NCI-H2196 (cell line): Measurements from ENCODE around the gene CC2D2B.
A peak's percentile ranks its signal among the peaks of the same experiment; 100 is the strongest.
"Not testable (repeated sequence)": the region's sequence is repeated elsewhere in the genome, so short reads cannot be mapped to it uniquely, and the experiment has no call there.

Experiments used
- DNase-seq: peaks from one replicate; lab custom pipeline; 2025; ENCODE audit not compliant: unreplicated experiment; lab: John Stamatoyannopoulos, UW

The CC2D2B gene

GRCh38 chr10:95906677-95907455, 909 bp upstream of the CC2D2B start:
- DNase-seq, result peak; percentile 2

GRCh38 chr10:95908450-95908849, 675 bp downstream of the CC2D2B start:
- no peak for DNase-seq

- DNase-seq, result no peak
These were observed 1.8 kb downstream of the CC2D2B start for GRCh38 chr10:95909561-95909960.

DNA sequence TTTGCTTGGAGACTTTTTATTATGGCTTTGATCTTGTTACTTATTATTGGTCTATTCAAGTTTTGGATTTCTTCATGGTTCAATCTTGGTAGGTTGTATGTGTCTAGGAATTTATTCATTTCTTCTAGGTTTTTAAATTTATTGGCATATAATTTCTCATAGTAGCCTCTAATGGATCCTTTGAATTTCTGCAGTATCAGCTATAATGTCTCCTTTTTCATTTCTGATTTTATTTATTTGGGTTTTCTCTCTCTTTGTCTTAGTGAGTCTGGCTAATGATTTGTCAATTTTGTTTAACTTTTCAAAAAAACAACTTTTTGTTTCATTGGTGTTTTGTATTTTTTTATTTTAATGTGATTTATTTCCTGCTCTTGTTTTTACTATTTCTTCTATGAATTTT, 8.3 kb downstream of the CC2D2B start:
- DNase-seq, result not testable (repeated sequence)

DNA sequence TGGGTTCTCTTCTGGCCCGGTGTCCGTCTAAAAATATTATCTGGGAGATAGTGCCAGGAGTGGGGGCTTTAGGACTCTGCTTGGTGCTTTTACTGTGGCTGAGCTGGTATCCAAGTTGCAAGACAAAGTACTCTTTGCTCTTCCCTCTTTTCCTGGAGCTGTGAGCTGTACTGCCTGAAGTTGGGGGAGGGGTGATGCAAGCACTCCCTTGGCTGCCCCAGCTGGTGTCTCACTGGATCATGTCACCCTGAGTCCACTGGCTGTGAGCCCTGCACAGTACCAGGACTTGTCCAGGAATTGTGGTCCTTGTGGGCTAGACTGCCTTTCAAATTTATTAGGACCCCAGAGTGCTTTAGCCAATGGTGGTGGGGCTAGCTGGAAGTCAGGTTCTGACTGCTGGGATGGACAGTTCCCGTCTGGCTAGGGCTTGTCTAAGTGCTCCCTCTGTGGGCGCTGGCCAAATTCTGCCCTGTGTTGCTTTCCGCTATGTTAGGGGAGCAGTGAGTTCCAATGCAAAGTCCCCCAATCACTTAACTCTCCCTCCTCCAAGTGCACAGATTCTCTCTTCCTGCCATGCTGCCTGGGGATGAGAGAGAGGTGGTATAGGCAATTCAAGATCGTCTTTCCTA, 13.1 kb downstream of the CC2D2B start:
- no peak for DNase-seq

GRCh38 chr10:95925033-95925432, 17.3 kb downstream of the CC2D2B start:
- DNase-seq, result no peak

- no peak for DNase-seq
These were observed 27.7 kb downstream of the CC2D2B start for GRCh38 chr10:95935429-95935828.

DNA sequence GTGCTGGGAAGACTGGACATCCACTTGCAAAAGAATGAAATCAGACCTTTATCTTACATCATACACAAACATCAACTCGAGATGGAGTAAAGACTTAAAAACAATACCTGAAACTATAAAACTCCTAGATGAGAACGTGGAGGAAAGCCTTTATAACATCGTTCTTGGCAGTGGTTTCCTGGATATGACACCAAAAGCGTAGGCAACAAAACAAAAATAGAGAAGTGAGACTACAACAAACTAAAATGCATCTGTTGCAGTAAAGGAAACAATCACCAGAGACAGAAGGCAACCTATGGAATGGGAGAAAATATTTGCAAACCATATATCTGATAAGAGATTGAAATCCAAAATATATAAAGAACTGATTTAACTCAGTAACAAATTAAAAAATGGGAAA, 33.3 kb downstream of the CC2D2B start:
- no peak for DNase-seq

DNA sequence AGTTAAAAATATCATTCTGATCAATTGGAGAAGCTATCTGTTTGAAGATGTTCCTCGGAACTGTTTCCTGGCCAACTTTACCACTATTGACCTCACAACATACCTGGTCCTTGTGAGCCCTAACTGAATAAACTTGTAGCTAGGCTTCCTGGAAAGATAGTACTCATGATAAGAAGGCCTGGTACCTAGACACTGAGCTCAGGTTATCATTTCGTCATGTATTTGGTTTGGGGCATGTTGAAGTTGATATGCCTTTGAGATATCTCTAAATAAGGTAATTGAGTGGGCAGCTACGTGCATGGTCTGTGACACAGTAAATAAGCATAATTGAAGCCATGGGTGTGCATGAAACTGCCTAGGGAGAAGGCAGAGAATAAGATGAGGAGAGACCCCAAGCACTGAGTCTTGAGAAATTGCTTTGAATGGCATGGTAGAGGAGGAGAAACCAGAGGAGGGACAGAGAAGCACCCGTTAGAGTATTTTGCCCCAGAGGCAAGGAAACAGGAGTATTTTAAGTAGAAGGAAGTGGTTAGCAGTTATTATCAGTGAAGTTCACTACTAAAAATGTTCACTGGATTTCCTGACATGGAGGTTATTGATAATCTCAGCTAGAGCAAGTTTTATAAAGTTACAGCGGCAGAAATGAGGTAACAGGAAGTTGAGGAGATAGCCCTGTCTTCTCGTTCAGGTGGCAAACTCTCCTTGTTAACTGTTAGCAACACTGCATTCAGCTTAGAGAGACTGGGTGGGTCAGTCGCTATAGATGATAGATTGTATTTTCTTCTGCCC, 55.6 kb downstream of the CC2D2B start:
- DNase-seq, result no peak

DNA sequence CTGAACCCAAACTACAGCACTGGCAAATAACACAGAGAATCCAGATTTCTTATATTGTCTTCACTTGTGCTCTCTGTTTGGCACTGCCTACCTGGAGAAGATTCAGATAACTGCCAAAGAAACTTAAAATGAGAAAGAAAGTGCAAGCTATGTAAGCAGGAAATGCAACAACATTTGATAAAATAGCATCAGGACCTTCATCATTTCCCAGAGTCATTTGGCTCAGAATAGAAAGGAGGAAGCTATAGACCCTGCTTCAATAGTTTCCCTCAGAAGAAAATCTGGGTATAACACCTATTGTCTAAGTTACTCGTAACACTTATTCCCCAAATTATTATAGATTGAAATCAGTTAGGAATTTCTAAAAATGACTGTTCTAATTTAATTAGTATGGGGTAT, 56.2 kb downstream of the CC2D2B start:
- no peak for DNase-seq

DNA sequence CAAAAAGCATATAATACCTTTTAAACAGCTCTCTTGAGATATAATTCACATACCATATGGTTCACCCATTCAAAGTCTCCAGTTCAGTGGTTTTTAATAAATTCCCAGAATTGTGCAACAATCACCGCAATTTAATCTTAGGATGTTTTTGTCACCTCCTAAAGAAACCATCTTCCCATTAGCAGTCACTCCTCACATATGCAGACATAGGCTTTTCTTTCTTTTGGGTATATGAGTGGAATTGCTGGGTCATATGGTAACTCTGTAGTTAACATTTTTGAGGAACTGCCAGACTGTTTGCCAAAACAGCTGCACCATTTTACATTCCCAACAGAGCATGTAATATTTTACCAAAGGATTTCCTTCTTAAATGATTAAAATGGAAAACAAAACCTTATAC, 57.0 kb downstream of the CC2D2B start:
- DNase-seq, result no peak

DNA sequence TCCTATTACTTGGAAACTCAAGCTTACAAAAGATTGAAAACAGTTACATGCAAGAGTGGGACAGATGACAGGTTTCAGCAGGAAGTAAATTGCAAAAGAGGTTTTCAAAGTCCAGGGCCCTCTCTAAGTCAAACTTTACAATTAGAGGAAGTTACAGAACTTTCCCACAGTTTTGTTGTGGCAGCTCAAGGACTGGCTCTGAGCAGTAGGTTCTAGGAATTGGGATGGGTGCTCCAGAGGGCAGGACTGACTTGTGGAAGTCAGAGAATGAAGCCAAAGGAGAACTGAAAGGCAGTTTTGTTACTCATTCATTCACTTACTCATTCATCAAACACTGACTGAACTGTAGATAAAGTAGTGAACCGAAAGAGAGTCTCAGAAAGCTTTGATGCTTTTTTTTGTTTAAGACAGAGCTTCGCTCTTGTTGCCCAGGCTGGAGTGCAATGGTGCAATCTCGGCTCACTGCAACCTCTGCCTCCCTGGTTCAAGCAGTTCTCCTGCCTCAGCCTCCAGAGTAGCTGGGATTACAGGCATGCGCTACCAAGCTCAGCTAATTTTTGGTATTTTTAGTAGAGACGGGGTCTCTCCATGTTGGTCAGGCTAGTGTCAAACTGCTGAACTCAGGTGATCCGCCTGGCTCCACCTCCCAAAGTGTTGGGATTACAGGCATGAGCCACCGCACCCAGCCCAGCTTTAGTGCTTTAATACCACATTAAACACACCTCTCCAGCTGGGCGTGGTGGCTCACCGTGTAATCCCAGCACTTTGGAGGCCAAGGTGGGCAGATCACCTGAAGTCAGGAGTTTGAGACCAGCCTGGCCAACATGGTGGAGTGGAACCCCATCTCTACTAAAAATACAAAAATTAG, 68.8 kb downstream of the CC2D2B start:
- DNase-seq, result no peak

GRCh38 chr10:95982200-95982599, 74.4 kb downstream of the CC2D2B start:
- no peak for DNase-seq

GRCh38 chr10:95987685-95988426, 80.1 kb downstream of the CC2D2B start:
- DNase-seq, result no peak

GRCh38 chr10:95988702-95989101, 80.9 kb downstream of the CC2D2B start:
- DNase-seq, result no peak

GRCh38 chr10:95994376-95994775, 86.6 kb downstream of the CC2D2B start:
- DNase-seq, result not testable (repeated sequence)

DNA sequence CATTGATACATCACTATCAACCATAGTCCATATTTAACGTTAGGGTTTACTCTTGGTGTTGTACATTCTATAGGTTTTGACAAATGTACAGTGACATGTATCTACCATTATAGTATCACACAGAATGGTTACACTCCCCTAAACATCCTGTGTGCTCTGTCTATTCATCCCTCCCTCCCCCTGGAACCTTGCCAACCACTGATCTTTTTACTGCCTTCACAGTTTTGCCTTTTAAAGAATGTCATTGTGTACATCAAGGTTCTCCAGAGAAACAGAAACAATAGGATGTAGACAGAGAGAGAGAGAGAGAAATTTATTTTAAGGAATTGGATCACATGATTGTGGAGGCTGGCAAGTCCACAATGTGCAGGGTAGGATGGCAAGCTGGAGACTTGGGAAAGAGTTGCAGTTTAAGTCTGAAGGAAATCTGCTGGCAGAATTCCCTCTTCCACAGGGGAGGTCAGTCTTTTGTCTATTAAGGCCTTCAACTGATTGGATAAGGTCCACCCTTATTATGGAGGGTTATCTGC, 90.5 kb downstream of the CC2D2B start:
- DNase-seq, result no peak

GRCh38 chr10:96013956-96014355, 106.2 kb downstream of the CC2D2B start:
- no peak for DNase-seq

GRCh38 chr10:96014473-96015102, 106.8 kb downstream of the CC2D2B start:
- no peak for DNase-seq
